ENCODE results near the gene HNRNPA3.

GRCh38 chr2:177245010-177245422 is 32.4 kb downstream of the HNRNPA3 start:
- TF ChIP-seq CTCF (IDR thresholded peaks at IDR 0.05; ENCODE audit: borderline replicate concordance, extremely low read depth, low read length, poor library complexity, severe bottlenecking) (no peak), EZH2 (IDR thresholded peaks at IDR 0.05; ENCODE audit: borderline replicate concordance, low read depth, low read length, severe bottlenecking) (no peak)

All from DND-41 (cell line).